Hepatocyte (in vitro differentiated cells): ENCODE results near the gene ZBTB16.

ENCODE experiments used
- CTCF ChIP-seq: fragments of 200-600 bp; sonication (generic); IDR thresholded peaks from 2 replicates; pipeline ENCODE4 v1.5.1; 2016; ENCODE audit warnings: antibody characterized with exemption, mild to moderate bottlenecking; ENCODE audit not compliant: poor library complexity
- EZH2 ChIP-seq: fragments of 200-600 bp; sonication (generic); IDR thresholded peaks from 2 replicates; pipeline ENCODE4 v1.6.1; 2016; ENCODE audit warnings: antibody characterized with exemption, mild to moderate bottlenecking, borderline replicate concordance

GRCh38 chr11:114122686-114123085 lies 63.2 kb downstream of the ZBTB16 start:
- TF ChIP-seq CTCF (no peak), EZH2 (no peak)
